Measurements from ENCODE around the gene OLFM1.
"Not testable (repeated sequence)": the region's sequence is repeated elsewhere in the genome, so short reads cannot be mapped to it uniquely, and the experiment has no call there.

Gene OLFM1

GRCh38 chr9:135152614-135153334, 65.3 kb downstream of the OLFM1 start:
- no peak for DNase-seq (ENCODE audit: low spot score)

GRCh38 chr9:135154050-135154615, 66.7 kb downstream of the OLFM1 start:
- DNase-seq (ENCODE audit: low spot score): no peak

- DNase-seq (ENCODE audit: low spot score): no peak
Observed at GRCh38 chr9:135155396-135155795, 67.9 kb downstream of the OLFM1 start.

GRCh38 chr9:135156525-135157510, 69.3 kb downstream of the OLFM1 start:
- DNase-seq (ENCODE audit: low spot score): peak; percentile 21

GRCh38 chr9:135157856-135158563, 70.5 kb downstream of the OLFM1 start:
- no peak for DNase-seq (ENCODE audit: low spot score)

GRCh38 chr9:135158564-135158937, 71.1 kb downstream of the OLFM1 start:
- no peak for DNase-seq (ENCODE audit: low spot score)

- DNase-seq (ENCODE audit: low spot score): no peak
Observed at GRCh38 chr9:135159801-135160200, 72.3 kb downstream of the OLFM1 start.

GRCh38 chr9:135160862-135161261, 73.4 kb downstream of the OLFM1 start:
- DNase-seq (ENCODE audit: low spot score): no peak

- not testable (repeated sequence) for DNase-seq (ENCODE audit: low spot score)
Observed at GRCh38 chr9:135162599-135162998, 75.1 kb downstream of the OLFM1 start.

- no peak for DNase-seq (ENCODE audit: low spot score)
Observed at GRCh38 chr9:135163023-135163780, 75.7 kb downstream of the OLFM1 start.

GRCh38 chr9:135164036-135164435, 76.6 kb downstream of the OLFM1 start:
- no peak for DNase-seq (ENCODE audit: low spot score)

- DNase-seq (ENCODE audit: low spot score): no peak
Observed at GRCh38 chr9:135165003-135165711, 77.7 kb downstream of the OLFM1 start.

- no peak for DNase-seq (ENCODE audit: low spot score)
Observed at GRCh38 chr9:135165756-135166519, 78.5 kb downstream of the OLFM1 start.

GRCh38 chr9:135166565-135166964, 79.1 kb downstream of the OLFM1 start:
- DNase-seq (ENCODE audit: low spot score): no peak

GRCh38 chr9:135167356-135167755, 79.9 kb downstream of the OLFM1 start:
- no peak for DNase-seq (ENCODE audit: low spot score)

- DNase-seq (ENCODE audit: low spot score): no peak
Observed at GRCh38 chr9:135167849-135168655, 80.6 kb downstream of the OLFM1 start.

- no peak for DNase-seq (ENCODE audit: low spot score)
Observed at GRCh38 chr9:135169709-135170226, 82.3 kb downstream of the OLFM1 start.

- no peak for DNase-seq (ENCODE audit: low spot score)
Observed at GRCh38 chr9:135170535-135170934, 83.1 kb downstream of the OLFM1 start.

Measured in kidney tubule cell (primary cell).